ENCODE results near the gene GID8. TPM values are rescaled to one million over a fixed set of nuclear protein-coding genes. Genes with fewer than 3 reads are reported as not detected.
A peak's percentile ranks its signal among the peaks of the same experiment; 100 is the strongest.

The GID8 gene
- total and polyA plus RNA-seq, 2 of the 13 experiments (the other 11 are each of a cell fraction or from before 2014, with no cell fraction given): 39.6 to 59.8 TPM

DNA sequence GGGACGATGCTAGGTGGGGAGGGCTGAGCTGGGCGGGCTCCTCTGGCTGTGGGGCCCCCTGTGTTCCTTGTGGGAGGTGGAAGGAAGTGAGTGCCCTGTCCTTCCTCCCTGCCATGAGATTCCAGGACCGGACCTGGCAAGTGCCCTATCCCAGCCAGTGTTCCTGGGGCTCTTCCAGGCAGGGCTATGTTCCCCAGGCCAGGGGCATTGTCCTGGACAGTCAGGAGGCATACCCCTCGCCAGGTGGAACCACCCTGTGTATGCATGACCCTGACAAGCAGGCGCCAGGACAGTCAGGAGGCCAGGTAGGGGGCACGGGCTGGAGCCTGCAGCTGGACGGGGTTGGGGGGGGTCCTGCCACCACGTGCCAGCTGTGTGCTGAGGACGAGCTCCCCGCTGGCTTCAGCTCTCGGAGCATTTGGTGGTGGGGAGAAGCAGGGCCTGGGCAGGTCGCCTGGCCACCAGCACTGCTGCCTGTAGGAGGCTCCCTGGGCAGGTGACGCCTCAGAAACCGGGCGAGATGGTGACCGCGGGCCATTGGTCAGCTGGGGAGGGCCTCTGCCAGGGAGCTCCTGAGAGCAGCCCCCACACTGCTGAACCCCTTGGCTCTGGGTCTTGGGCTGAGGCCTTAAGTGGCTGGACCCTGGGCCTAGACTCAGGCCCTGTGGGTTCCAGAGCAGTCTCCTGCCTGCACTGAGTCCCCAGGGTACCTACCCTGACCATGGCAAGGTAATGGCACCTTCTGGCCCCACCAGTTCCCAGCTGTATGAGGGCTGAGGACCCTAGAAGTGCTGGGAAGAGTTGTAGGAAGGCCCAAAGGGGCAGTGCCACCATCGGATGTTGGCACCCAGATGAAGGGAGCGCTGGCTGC is 15.3 kb downstream of the GID8 start (continued):
- TF ChIP-seq ZFP90 (CRISPR knock-in tag; IDR thresholded peaks at IDR 0.05; ENCODE audit: borderline replicate concordance) (peak; percentile 72; the same call in 1 of the 2 replicates), ZNF510 (CRISPR knock-in tag; IDR thresholded peaks at IDR 0.05; ENCODE audit: low read depth) (no peak), SP4 (CRISPR knock-in tag; IDR thresholded peaks at IDR 0.05) (no peak), HES4 (CRISPR knock-in tag; IDR thresholded peaks at IDR 0.05; ENCODE audit: borderline replicate concordance) (peak; percentile 15; the same call in 1 of the 2 replicates), EHMT2 (IDR thresholded peaks at IDR 0.05; ENCODE audit: borderline replicate concordance, low read depth, low read length) (no peak), NCOA1 (CRISPR knock-in tag; IDR thresholded peaks at IDR 0.05) (peak; percentile 86; the same call in 1 of the 2 replicates), ZNF841 (CRISPR knock-in tag; IDR thresholded peaks at IDR 0.05; ENCODE audit: borderline replicate concordance) (no peak), CREM (IDR thresholded peaks at IDR 0.05) (no peak), CREM (CRISPR knock-in tag; IDR thresholded peaks at IDR 0.05) (peak; percentile 29; the same call in 1 of the 2 replicates), ZNF772 (CRISPR knock-in tag; IDR thresholded peaks at IDR 0.05) (no peak), ZSCAN29 (CRISPR knock-in tag; conservative IDR thresholded peaks at IDR 0.05) (0 out of 2 replicates have a peak, but pooled peaks have one; percentile 30), ZNF20 (CRISPR knock-in tag; IDR thresholded peaks at IDR 0.05) (peak; percentile 96), ZMYM2 (CRISPR knock-in tag; IDR thresholded peaks at IDR 0.05) (0 out of 2 replicates have a peak, but pooled peaks have one; percentile 2), ARNTL (CRISPR knock-in tag; IDR thresholded peaks at IDR 0.05) (peak; percentile 45; the same call in 1 of the 2 replicates), CBX2 (IDR thresholded peaks at IDR 0.05; ENCODE audit: low read depth, low read length) (no peak), CBX2 (CRISPR knock-in tag; IDR thresholded peaks at IDR 0.05; ENCODE audit: low read depth) (peak; percentile 71; the same call in 1 of the 2 replicates), KDM1A (CRISPR knock-in tag; IDR thresholded peaks at IDR 0.05) (no peak), ESRRA (CRISPR knock-in tag; IDR thresholded peaks at IDR 0.05; ENCODE audit: low read depth) (peak; percentile 56; the same call in 1 of the 2 replicates), NR2F6 (IDR thresholded peaks at IDR 0.05) (no peak), NR2F6 (CRISPR knock-in tag; IDR thresholded peaks at IDR 0.05) (peak; percentile 8; the same call in 1 of the 2 replicates), PHF5A (CRISPR knock-in tag; IDR thresholded peaks at IDR 0.05; ENCODE audit: low read depth, unreplicated experiment) (peak; percentile 18), ZNF788 (CRISPR knock-in tag; IDR thresholded peaks at IDR 0.05; ENCODE audit: borderline replicate concordance) (peak; percentile 34), NFE2 (CRISPR knock-in tag; IDR thresholded peaks at IDR 0.05) (no peak)
- TF ChIP-seq, protein P1, sequence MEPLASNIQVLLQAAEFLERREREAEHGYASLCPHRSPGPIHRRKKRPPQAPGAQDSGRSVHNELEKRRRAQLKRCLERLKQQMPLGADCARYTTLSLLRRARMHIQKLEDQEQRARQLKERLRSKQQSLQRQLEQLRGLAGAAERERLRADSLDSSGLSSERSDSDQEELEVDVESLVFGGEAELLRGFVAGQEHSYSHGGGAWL (CRISPR knock-in tag; IDR thresholded peaks at IDR 0.05): peak; percentile 54; the same call in 1 of the 2 replicates
- TF ChIP-seq, protein P2, sequence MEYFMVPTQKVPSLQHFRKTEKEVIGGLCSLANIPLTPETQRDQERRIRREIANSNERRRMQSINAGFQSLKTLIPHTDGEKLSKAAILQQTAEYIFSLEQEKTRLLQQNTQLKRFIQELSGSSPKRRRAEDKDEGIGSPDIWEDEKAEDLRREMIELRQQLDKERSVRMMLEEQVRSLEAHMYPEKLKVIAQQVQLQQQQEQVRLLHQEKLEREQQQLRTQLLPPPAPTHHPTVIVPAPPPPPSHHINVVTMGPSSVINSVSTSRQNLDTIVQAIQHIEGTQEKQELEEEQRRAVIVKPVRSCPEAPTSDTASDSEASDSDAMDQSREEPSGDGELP (IDR thresholded peaks at IDR 0.05; ENCODE audit: borderline replicate concordance, low read depth): peak; percentile 79; the same call in 1 of the 2 replicates
- TF ChIP-seq, protein P3, sequence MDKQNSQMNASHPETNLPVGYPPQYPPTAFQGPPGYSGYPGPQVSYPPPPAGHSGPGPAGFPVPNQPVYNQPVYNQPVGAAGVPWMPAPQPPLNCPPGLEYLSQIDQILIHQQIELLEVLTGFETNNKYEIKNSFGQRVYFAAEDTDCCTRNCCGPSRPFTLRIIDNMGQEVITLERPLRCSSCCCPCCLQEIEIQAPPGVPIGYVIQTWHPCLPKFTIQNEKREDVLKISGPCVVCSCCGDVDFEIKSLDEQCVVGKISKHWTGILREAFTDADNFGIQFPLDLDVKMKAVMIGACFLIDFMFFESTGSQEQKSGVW (CRISPR knock-in tag; IDR thresholded peaks at IDR 0.05; ENCODE audit: borderline replicate concordance): no peak
- TF ChIP-seq, protein P4, sequence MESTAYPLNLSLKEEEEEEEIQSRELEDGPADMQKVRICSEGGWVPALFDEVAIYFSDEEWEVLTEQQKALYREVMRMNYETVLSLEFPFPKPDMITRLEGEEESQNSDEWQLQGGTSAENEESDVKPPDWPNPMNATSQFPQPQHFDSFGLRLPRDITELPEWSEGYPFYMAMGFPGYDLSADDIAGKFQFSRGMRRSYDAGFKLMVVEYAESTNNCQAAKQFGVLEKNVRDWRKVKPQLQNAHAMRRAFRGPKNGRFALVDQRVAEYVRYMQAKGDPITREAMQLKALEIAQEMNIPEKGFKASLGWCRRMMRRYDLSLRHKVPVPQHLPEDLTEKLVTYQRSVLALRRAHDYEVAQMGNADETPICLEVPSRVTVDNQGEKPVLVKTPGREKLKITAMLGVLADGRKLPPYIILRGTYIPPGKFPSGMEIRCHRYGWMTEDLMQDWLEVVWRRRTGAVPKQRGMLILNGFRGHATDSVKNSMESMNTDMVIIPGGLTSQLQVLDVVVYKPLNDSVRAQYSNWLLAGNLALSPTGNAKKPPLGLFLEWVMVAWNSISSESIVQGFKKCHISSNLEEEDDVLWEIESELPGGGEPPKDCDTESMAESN (CRISPR knock-in tag; conservative IDR thresholded peaks at IDR 0.05): peak; percentile 14
